ENCODE data around the gene RGS10. TPM values are rescaled to one million over a fixed set of nuclear protein-coding genes. Genes with fewer than 3 reads are reported as not detected.
A peak's percentile ranks its signal among the peaks of the same experiment; 100 is the strongest.

RGS10 gene
- total RNA-seq, 6 donors from 2014 or later: 11.7 to 39.3 (median 26.5) TPM

GRCh38 chr10:119539359-119539825 is 3.1 kb downstream of the RGS10 start:
- TF ChIP-seq EP300 (IDR thresholded peaks at IDR 0.05): no peak
- TF ChIP-seq POLR2AphosphoS5 (IDR thresholded peaks at IDR 0.05): no peak
- TF ChIP-seq POLR2A (IDR thresholded peaks at IDR 0.05): no peak
- TF ChIP-seq, protein P1, sequence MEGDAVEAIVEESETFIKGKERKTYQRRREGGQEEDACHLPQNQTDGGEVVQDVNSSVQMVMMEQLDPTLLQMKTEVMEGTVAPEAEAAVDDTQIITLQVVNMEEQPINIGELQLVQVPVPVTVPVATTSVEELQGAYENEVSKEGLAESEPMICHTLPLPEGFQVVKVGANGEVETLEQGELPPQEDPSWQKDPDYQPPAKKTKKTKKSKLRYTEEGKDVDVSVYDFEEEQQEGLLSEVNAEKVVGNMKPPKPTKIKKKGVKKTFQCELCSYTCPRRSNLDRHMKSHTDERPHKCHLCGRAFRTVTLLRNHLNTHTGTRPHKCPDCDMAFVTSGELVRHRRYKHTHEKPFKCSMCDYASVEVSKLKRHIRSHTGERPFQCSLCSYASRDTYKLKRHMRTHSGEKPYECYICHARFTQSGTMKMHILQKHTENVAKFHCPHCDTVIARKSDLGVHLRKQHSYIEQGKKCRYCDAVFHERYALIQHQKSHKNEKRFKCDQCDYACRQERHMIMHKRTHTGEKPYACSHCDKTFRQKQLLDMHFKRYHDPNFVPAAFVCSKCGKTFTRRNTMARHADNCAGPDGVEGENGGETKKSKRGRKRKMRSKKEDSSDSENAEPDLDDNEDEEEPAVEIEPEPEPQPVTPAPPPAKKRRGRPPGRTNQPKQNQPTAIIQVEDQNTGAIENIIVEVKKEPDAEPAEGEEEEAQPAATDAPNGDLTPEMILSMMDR (IDR thresholded peaks at IDR 0.05): no peak
- no peak for ATAC-seq (ENCODE audit: low FRiP score in 2 of 2)

GRCh38 chr10:119538632-119539358 is 3.7 kb downstream of the RGS10 start:
- Histone ChIP-seq H3K9me3 (no peaks in the 10 kb centered on the region), H3K36me3 (no peaks in the 10 kb centered on the region), H3K27ac (peak overlapping the region in 1 of 4 donors; percentile 0), H3K4me1 (peaks cover 10 to 28% (median 24%) of the 10 kb centered on the region in 4 donors), H3K4me3 (no peak overlapping the region), H3K27me3 (no peaks in the 10 kb centered on the region)
- WGBS, 2 donors: 74 to 77% methylated on average over 5 to 9 of the region's 9 CpGs
- ATAC-seq (ENCODE audit: low FRiP score in 2 of 2) (no peak), DNase-seq (no peak)
- no peak for TF ChIP-seq EP300 (IDR thresholded peaks at IDR 0.05)
- TF ChIP-seq POLR2AphosphoS5 (IDR thresholded peaks at IDR 0.05): no peak
- TF ChIP-seq, protein P1 (IDR thresholded peaks at IDR 0.05): no peak
- TF ChIP-seq POLR2A (IDR thresholded peaks at IDR 0.05): no peak

More at GRCh38 chr10:119539359-119539825, 3.1 kb downstream of the RGS10 start:
- Histone ChIP-seq H3K9me3 (no peaks in the 10 kb centered on the region), H3K4me3 (no peak overlapping the region), H3K36me3 (no peaks in the 10 kb centered on the region), H3K27ac (no peak overlapping the region), H3K4me1 (peaks cover 10 to 28% (median 26%) of the 10 kb centered on the region in 4 donors), H3K27me3 (no peaks in the 10 kb centered on the region)
- WGBS, 2 donors: 74 to 86% methylated on average over 4 to 8 of the region's 9 CpGs
- no peak for DNase-seq

- WGBS, 2 donors: 76 to 79% methylated on average over 5 of the region's 5 CpGs
- TF ChIP-seq EP300 (IDR thresholded peaks at IDR 0.05): no peak
- no peak for TF ChIP-seq POLR2AphosphoS5 (IDR thresholded peaks at IDR 0.05)
- TF ChIP-seq POLR2A (IDR thresholded peaks at IDR 0.05): no peak
- H3K36me3 ChIP-seq: no peaks in the 10 kb centered on the region
- peak overlapping the region in 1 of 4 donors; percentile 0 for H3K27ac ChIP-seq
- DNase-seq (no peak), ATAC-seq (ENCODE audit: low FRiP score in 2 of 2) (no peak)
- H3K27me3 ChIP-seq: no peaks in the 10 kb centered on the region
- H3K4me1 ChIP-seq: peaks cover 5 to 22% (median 17%) of the 10 kb centered on the region in 4 donors
- H3K9me3 ChIP-seq: no peaks in the 10 kb centered on the region
- no peak overlapping the region for H3K4me3 ChIP-seq
Measured at GRCh38 chr10:119537953-119538630, 4.4 kb downstream of the RGS10 start.

DNA sequence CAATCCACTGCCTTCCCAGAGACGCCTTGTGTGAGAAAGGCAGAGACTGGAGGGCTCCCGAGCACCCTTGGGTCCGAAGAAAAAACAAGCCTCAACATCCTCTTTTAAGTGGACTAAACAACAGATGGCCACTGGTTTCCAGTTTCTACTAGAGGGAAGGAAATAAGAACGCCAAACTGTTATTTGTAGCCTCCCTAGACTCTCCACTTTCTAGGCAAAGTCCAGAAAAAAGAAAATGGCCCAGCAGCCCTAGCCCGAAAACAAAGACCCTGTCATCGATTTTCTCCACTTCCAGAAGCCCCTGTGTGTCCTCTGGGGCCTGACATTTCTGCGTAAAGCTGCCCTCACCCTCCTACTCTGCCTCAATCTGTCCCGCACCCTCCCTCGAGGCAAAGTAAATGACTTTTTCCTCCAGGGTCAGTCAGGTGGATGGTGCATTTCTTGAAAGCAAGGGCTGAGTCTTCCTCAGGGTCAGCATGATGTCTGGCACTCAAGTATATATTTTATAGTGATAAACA is 6.0 kb downstream of the RGS10 start:
- ATAC-seq (ENCODE audit: low FRiP score in 2 of 2) (no peak), DNase-seq (no peak)
- no peaks in the 10 kb centered on the region for H3K36me3 ChIP-seq
- 76 to 83% methylated on average over 9 of the region's 9 CpGs for WGBS, 2 donors
- TF ChIP-seq POLR2A (IDR thresholded peaks at IDR 0.05): no peak
- no peak for TF ChIP-seq EP300 (IDR thresholded peaks at IDR 0.05)
- TF ChIP-seq, protein P1 (IDR thresholded peaks at IDR 0.05): no peak
- no peak for TF ChIP-seq POLR2AphosphoS5 (IDR thresholded peaks at IDR 0.05)
- no peaks in the 10 kb centered on the region for H3K9me3 ChIP-seq
- no peak overlapping the region for H3K27ac ChIP-seq
- no peaks in the 10 kb centered on the region for H3K27me3 ChIP-seq
- no peak overlapping the region for H3K4me3 ChIP-seq
- H3K4me1 ChIP-seq: peaks cover 0 to 8% (median 2%) of the 10 kb centered on the region in 4 donors

DNA sequence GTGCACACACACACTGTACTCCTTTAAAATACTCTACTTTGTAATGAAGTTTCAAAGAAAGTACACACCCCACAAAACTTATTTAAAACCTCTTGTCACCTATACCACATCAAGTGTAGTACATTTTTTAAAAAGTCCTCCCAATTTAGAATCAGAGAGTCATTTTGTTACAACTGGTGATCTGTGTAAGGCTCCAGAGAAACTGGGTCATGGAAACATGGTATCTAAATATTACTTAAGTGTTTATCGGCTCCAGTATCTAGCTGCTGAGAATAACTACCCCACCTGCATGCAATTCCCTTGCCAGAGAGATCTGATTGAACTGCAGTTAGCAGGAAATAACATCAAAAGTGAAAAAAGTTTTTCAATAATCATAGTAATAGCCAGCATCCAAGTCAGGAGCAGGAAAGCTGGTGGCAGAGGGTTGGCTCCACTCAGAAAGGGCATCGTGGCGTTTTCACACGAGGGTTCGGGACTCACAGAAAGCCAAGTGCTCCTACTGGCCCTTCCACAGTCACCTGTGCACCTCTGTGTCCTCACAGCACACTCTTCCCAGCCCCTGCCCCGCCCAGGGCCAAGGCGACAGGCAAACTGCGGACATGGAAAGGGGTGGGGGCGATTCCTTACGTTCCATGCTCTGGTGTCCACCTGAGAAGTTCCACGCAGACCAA is 6.5 kb downstream of the RGS10 start:
- peaks cover 0 to 7% (median 0%) of the 10 kb centered on the region in 4 donors for H3K4me1 ChIP-seq
- no peaks in the 10 kb centered on the region for H3K36me3 ChIP-seq
- no peaks in the 10 kb centered on the region for H3K9me3 ChIP-seq
- ATAC-seq (ENCODE audit: low FRiP score in 2 of 2) (no peak), DNase-seq (no peak)
- no peak overlapping the region for H3K27ac ChIP-seq
- no peaks in the 10 kb centered on the region for H3K27me3 ChIP-seq
- H3K4me3 ChIP-seq: no peak overlapping the region
- 82 to 88% methylated on average over 11 of the region's 11 CpGs for WGBS, 2 donors
- TF ChIP-seq POLR2AphosphoS5 (IDR thresholded peaks at IDR 0.05) (no peak), EP300 (IDR thresholded peaks at IDR 0.05) (no peak), POLR2A (IDR thresholded peaks at IDR 0.05) (no peak)
- TF ChIP-seq, protein P1 (IDR thresholded peaks at IDR 0.05): no peak

Measured in upper lobe of left lung (tissue), 6 donors.